HG03159 (cell line): ENCODE data around the gene GAS2L1.
"Not testable (repeated sequence)": the region's sequence is repeated elsewhere in the genome, so short reads cannot be mapped to it uniquely, and the experiment has no call there.

Source experiments
- ATAC-seq: cut with Tn5 transposase; IDR thresholded peaks from one replicate; pipeline ENCODE4 v1.9.1; 2021; ENCODE audit warnings: mild to moderate bottlenecking, moderate library complexity; ENCODE audit not compliant: unreplicated experiment

Gene GAS2L1

GRCh38 chr22:29340566-29340965 is 34.1 kb downstream of the GAS2L1 start:
- ATAC-seq, result no peak

- no peak for ATAC-seq
Measured at GRCh38 chr22:29341056-29341848, 34.8 kb downstream of the GAS2L1 start.

- no peak for ATAC-seq
Measured at GRCh38 chr22:29341849-29342127, 35.3 kb downstream of the GAS2L1 start.

GRCh38 chr22:29342177-29342576 is 35.7 kb downstream of the GAS2L1 start:
- no peak for ATAC-seq

GRCh38 chr22:29342577-29343312 is 36.3 kb downstream of the GAS2L1 start:
- ATAC-seq, result no peak

GRCh38 chr22:29343313-29343805 is 36.9 kb downstream of the GAS2L1 start:
- no peak for ATAC-seq

DNA sequence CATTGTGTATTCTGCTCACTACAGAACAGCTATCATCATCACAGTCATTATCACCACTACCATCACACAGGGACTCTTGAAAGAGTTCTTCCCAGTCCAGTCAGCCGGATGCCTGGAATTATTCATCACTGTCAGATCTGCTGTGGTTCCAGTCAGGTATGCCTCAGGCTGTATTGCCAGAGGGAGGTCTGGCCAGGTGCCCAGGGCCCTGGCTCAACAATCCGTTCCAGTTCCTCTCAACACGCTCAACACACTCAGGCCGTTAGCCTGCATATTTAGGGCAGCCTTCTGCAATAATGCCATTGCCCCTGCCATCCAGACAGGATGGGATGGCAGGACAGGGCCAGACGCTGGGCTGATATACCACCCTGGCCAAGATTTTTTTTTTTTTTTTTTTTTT is 37.7 kb downstream of the GAS2L1 start:
- no peak for ATAC-seq

- not testable (repeated sequence) for ATAC-seq
Measured at GRCh38 chr22:29344889-29345288, 38.4 kb downstream of the GAS2L1 start.

DNA sequence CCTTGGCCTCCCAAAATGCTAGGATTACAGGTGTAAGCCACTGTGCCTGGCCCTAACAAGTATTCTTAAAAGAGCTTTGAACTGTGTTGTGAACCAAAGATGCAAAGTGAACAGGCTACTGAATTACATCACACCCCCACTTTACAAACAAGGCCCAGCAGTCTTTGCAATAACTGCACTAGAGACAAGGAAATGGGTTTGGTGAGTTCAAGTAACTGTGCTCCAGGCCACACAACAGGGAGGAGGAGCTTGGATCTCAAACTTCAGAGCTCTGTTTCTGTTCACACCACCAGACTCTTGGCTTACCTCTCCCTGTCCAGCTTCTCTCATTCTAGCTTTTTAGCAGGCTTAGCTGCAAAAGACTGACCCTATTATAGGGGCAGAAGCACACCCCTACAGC is 39.5 kb downstream of the GAS2L1 start:
- ATAC-seq, result no peak

- no peak for ATAC-seq
Measured at GRCh38 chr22:29346659-29347058, 40.2 kb downstream of the GAS2L1 start.

DNA sequence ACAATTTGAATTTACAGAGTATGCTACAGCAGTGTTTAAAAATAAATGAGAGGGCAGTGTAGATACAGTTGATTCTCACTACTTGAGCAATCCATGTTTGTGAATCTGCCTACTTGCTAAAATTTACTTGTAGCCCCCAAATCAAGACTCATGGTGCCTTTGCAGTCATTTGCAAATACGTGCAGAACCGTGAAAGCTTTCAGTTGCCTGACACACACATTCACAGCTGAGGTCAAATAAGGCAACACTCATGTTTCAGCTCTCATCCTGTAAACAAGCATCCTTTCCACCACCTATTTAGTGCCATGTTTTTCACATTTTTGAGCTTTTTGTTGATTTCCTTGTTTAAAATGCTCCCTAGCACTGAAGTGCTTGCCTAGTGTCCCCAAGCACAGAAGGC is 41.6 kb downstream of the GAS2L1 start:
- no peak for ATAC-seq

- no peak for ATAC-seq
Measured at GRCh38 chr22:29348956-29349355, 42.5 kb downstream of the GAS2L1 start.

GRCh38 chr22:29351042-29351441 is 44.6 kb downstream of the GAS2L1 start:
- no peak for ATAC-seq

DNA sequence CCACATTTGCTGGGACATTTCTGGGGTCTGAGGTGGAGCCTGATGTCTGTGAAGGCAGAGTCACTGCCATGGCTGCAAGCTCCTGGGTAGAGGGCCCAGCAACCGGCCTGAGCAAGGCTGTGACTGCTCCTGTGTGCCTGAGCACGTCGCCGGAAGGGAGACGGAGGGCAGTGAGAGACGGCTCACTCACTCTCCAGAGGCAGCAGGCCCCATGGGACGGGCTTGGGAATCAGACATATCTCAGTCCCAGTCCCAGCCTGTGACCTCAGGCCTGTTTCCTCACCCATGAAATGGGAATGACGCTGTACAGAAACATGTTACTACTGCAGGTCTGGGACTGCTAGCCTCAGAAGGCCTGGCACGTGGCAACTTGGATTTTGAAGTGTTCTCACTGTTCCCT is 45.4 kb downstream of the GAS2L1 start:
- no peak for ATAC-seq

DNA sequence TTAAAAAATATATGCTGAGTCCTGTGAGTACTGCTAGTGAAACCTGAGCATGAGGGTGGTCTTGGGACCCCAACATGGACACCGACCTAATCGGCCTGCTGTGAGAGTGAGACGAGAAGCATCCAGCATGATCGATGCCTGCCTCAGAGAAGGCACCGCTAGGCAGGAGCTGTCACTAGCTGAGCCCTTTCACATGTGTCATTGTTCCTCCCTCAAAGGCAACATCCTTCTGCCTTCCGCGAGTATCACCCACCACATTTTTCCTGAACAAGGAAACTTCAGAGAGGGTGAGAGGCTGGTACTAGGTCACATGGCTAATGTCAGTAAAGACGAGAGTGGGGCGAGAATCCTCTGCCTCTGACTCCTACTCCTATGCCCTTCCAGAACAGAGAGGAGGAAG is 46.3 kb downstream of the GAS2L1 start:
- ATAC-seq, result no peak

DNA sequence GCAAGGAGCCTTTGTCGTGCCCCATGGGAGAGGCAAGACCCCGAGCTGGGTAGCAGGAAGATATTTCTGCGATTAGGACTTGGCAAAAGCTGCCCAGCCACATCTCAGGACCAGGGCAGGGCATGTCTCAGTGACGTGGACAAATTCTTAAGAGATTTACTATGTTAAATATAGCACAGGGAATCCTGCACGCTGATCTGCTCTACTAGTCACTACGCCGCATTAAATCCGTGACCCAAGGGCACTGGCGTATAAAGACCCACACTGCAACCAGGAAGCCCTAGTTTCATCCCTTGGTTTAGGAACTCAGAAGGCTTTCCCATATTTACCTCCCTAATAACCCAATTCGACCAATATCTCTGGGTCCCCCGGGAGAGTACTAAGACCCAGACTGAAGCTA is 46.8 kb downstream of the GAS2L1 start:
- no peak for ATAC-seq

- no peak for ATAC-seq
Measured at GRCh38 chr22:29353860-29354259, 47.4 kb downstream of the GAS2L1 start.

GRCh38 chr22:29357193-29357890 is 50.9 kb downstream of the GAS2L1 start:
- not testable (repeated sequence) for ATAC-seq

DNA sequence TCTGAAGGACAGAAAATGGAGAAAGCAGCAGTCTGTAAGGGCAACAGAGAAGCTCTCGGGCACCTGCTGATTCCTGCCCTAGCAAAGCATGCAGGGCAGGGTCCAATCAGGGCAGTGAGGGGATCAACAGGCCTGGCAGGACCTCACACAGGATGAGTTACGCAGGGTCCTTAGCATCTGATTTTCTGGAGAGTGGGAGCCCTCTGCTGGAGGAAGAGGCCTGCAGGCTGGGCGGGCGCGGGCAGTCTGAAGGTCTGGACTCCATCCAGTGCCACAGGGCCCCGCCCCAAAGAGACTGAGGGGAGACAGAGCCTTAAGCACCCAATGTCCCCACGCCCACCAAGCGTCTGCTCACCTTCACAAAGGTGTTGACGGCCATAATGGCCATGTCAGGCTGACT is 53.0 kb downstream of the GAS2L1 start:
- no peak for ATAC-seq
